A673 (cell line): ENCODE data around the gene PTPA. TPM values are rescaled to one million over a fixed set of nuclear protein-coding genes. Genes with fewer than 3 reads are reported as not detected.
"Not testable (repeated sequence)": the region's sequence is repeated elsewhere in the genome, so short reads cannot be mapped to it uniquely, and the experiment has no call there.

ENCODE experiments used
- BruUV-seq: library from RNA; stranded (reverse); fragments of 400-500 nt; replicated peaks from 2 replicates; lab custom pipeline; 2021; lab: Mats Ljungman, UMichigan
- CTCF ChIA-PET: fragments of 300-600 bp; sonication (Branson Sonifier 250); formaldehyde crosslinking; loops from one replicate; lab custom pipeline; 2022; ENCODE audit warnings: antibody characterized with exemption; lab: Charles Lee
- POLR2A ChIA-PET: fragments of 300-600 bp; sonication (Branson Sonifier 250); formaldehyde crosslinking; loops from one replicate; lab custom pipeline; 2022; ENCODE audit warnings: antibody characterized with exemption; ENCODE audit not compliant: low non-redundant PET; lab: Charles Lee
- DNase-seq: peaks from one replicate; pipeline ENCODE4 v3.0.0-alpha.2; 2015; ENCODE audit warnings: low spot score
- H3K27ac ChIP-seq: fragments of 200-600 bp; sonication (generic); 2 replicates; pipeline ENCODE4 v1.5.1; 2016; ENCODE audit warnings: mixed run types, low read depth, mild to moderate bottlenecking, mixed read lengths, antibody characterized with exemption, low read length; ENCODE audit not compliant: poor library complexity, severe bottlenecking
- H3K27me3 ChIP-seq: fragments of 200-600 bp; sonication (generic); replicated peaks from 2 replicates; pipeline ENCODE4 v1.6.1; 2017; ENCODE audit warnings: mixed run types, low read depth, mild to moderate bottlenecking, mixed read lengths, antibody characterized with exemption, low read length; ENCODE audit not compliant: insufficient read depth, poor library complexity
- H3K36me3 ChIP-seq: fragments of 200-600 bp; sonication (generic); 2 replicates; pipeline ENCODE4 v1.6.1; 2016; ENCODE audit warnings: mixed run types, mild to moderate bottlenecking, mixed read lengths, antibody characterized with exemption, low read length; ENCODE audit not compliant: insufficient read depth, poor library complexity, severe bottlenecking
- H3K4me1 ChIP-seq: fragments of 200-600 bp; sonication (generic); 2 replicates; pipeline ENCODE4 v1.6.1; 2017; ENCODE audit warnings: mixed run types, mild to moderate bottlenecking, mixed read lengths, antibody characterized with exemption, low read length; ENCODE audit not compliant: insufficient read depth, poor library complexity, severe bottlenecking
- H3K4me3 ChIP-seq: fragments of 200-600 bp; sonication (generic); 2 replicates; pipeline ENCODE4 v1.5.1; 2016; ENCODE audit warnings: low read depth, mixed run types, mild to moderate bottlenecking, mixed read lengths, low read length; ENCODE audit not compliant: poor library complexity, severe bottlenecking
- H3K9me3 ChIP-seq: fragments of 200-600 bp; sonication (generic); 2 replicates; pipeline ENCODE4 v1.6.1; 2016; ENCODE audit warnings: mixed run types, low read depth, mild to moderate bottlenecking, mixed read lengths, antibody characterized with exemption, low read length; ENCODE audit not compliant: poor library complexity, severe bottlenecking
- CTCF ChIP-seq: fragments of 300-800, 200-600 bp; sonication (generic); conservative IDR thresholded peaks from 2 replicates; pipeline ENCODE4 v1.5.1; 2017; ENCODE audit warnings: low read depth, mild to moderate bottlenecking, antibody characterized with exemption, low read length, moderate library complexity, mixed read lengths
- EZH2 ChIP-seq: fragments of 200-600 bp; sonication (generic); IDR thresholded peaks from 2 replicates; pipeline ENCODE4 v1.6.1; 2017; ENCODE audit warnings: borderline replicate concordance, low read depth, mild to moderate bottlenecking, mixed read lengths, antibody characterized with exemption, low read length; ENCODE audit not compliant: poor library complexity, severe bottlenecking
- intact Hi-C: fragments of 100-400 bp; cut with micrococcal nuclease; formaldehyde crosslinking; loops from one replicate; pipeline ENCODE4 v1.10.0; 2022; ENCODE audit not compliant: unreplicated experiment
- total RNA-seq: library from RNA; stranded (reverse); gene quantifications from 2 replicates; pipeline ENCODE4 v1.2.3, GENCODE V29; 2021

Gene PTPA
- total RNA-seq, 1 experiment from 2014 or later = 157 TPM

DNA sequence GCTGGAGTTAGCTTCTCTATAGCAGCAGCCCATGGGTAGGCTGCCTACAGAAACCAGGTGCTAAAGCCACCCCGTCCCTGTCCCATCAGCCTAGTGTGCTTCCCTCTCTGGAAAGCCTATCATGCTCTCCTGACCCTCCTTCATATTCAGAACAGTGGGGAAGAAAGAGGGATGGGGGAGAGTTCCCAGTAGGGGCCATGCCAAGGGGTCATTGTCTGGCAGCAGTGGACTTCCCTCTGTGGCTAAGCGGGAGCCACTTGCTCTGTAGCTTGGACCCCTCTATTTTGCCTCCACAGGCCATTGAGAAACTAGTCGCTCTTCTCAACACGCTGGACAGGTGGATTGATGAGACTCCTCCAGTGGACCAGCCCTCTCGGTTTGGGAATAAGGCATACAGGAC is 17.5 kb downstream of the PTPA start:
- POLR2A ChIA-PET = no interaction called here
- intact Hi-C loops = no loop called here
- no peak overlapping the region for H3K4me3 ChIP-seq
- H3K9me3 ChIP-seq = no peaks in the 10 kb centered on the region
- DNase-seq = no peak
- H3K27me3 ChIP-seq = no peaks in the 10 kb centered on the region
- no peak overlapping the region for H3K27ac ChIP-seq
- CTCF ChIA-PET = no interaction called here
- peaks cover 39% of the 10 kb centered on the region for H3K36me3 ChIP-seq
- TF ChIP-seq CTCF (no peak), EZH2 (no peak)
- no TSS peak for BruUV-seq
- peaks cover 15% of the 10 kb centered on the region for H3K4me1 ChIP-seq

DNA sequence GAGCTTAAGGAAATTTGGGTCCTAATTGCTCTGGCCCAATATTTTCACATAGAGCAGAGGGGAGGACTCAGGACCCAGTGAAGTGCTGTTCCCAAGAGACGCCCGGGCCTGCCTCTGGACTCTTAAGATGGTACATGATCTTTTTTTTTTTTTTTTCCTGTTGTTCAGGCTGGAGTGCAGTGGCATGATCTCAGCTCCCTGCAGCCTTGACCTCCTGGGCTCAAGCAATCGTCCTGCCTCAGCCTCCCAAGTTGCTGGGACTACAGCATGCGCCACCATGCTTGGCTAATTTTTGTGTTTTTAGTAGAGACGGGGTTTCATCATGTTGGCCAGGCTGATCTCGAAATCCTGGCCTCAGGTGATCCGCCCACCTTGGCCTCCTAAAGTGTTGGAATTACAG is 19.1 kb downstream of the PTPA start:
- ChIA-PET CTCF (interaction anchor here (1.2 kb wide), 1 partner anchor 494 kb away, joined by 4 read pairs; no protein-coding TSS in a partner anchor), POLR2A (interaction anchor here (0.6 kb wide), 1 partner anchor 45 kb away, joined by 5 read pairs; no protein-coding TSS in a partner anchor)
- DNase-seq, intact Hi-C loops, H3K27me3 ChIP-seq, H3K4me3 ChIP-seq, H3K9me3 ChIP-seq, H3K27ac ChIP-seq, BruUV-seq: not testable (repeated sequence)
- peaks cover 15% of the 10 kb centered on the region for H3K4me1 ChIP-seq
- peaks cover 39% of the 10 kb centered on the region for H3K36me3 ChIP-seq

DNA sequence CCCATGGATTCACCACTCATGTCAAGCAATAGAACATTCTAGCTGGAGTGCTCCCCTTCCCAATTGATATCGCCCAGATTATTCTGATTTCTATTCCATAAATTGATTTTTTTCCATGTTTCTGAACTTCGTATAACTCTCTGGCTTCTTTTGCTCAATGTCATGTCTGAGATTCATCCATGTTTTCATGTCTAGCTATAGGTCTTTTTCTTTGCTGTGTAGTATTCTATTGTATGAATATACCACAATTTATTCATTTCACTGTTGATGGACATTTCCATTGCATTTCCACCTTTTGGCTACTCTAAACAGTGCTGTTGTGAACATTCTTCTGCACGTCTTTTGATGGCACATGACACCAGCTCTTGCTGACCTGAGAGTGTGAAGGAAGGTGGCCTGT is 19.6 kb downstream of the PTPA start:
- Histone ChIP-seq H3K4me3 (no peak overlapping the region), H3K4me1 (peaks cover 15% of the 10 kb centered on the region), H3K27me3 (no peaks in the 10 kb centered on the region), H3K9me3 (no peaks in the 10 kb centered on the region), H3K27ac (no peak overlapping the region), H3K36me3 (peaks cover 39% of the 10 kb centered on the region)
- TF ChIP-seq EZH2 = no peak
- no peak for TF ChIP-seq CTCF
- POLR2A ChIA-PET = no interaction called here
- CTCF ChIA-PET = interaction anchor here (1.2 to 1.5 kb wide), 2 partner anchors 490 to 493 kb away, joined by 4 to 6 read pairs; partner anchors contain the start of gene C9orf50
- intact Hi-C loops = no loop called here
- BruUV-seq = no TSS peak
- DNase-seq = no peak
